HCT116 (cell line): ENCODE results near the gene TTBK1. TPM values are rescaled to one million over a fixed set of nuclear protein-coding genes. Genes with fewer than 3 reads are reported as not detected.

Source experiments
- ATAC-seq: fragments of 200-7000 bp; cut with Tn5 transposase; 2 replicates; pipeline ENCODE4 v1.9.1; 2020; ENCODE audit warnings: mild to moderate bottlenecking, moderate library complexity
- BruUV-seq: library from RNA; stranded (reverse); fragments of 400-500 nt; replicated peaks from 2 replicates; lab custom pipeline; 2021; lab: Mats Ljungman, UMichigan
- CTCF ChIA-PET: fragments of 300-600 bp; sonication (Branson Sonifier 250); formaldehyde crosslinking; loops from one replicate; lab custom pipeline; 2021; ENCODE audit warnings: antibody characterized with exemption; lab: Charles Lee
- POLR2A ChIA-PET: fragments of 300-600, 350-600 bp; sonication (Branson Sonifier 250); formaldehyde crosslinking; loops from one replicate; lab custom pipeline; 2021; ENCODE audit warnings: antibody characterized with exemption; lab: Charles Lee
- RAD21 ChIA-PET, 2 experiments: fragments of 300-600 bp; sonication (Branson Sonifier 250); formaldehyde crosslinking; loops; one replicate each; lab custom pipeline; 2023; ENCODE audit warnings: low total read pairs in 2 of 2; ENCODE audit not compliant: uncharacterized antibody in 2 of 2, unreplicated experiment in 2 of 2, low non-redundant PET in 1 of 2; lab: Charles Lee
- DNase-seq: peaks from one replicate; pipeline ENCODE4 v3.0.0-alpha.2; 2010; ENCODE audit warnings: low read depth, low spot score
- H2AFZ ChIP-seq: fragments of 200-600 bp; shearing (Covaris generic), sonication (generic); 2 replicates; pipeline ENCODE4 v1.6.1; 2017; ENCODE audit warnings: low read depth, mixed run types, mixed read lengths, antibody characterized with exemption, low read length; ENCODE audit not compliant: poor library complexity, severe bottlenecking
- H3K27ac ChIP-seq: 2 replicates; pipeline ENCODE4 v1.5.1; 2012; ENCODE audit warnings: low read depth, low read length
- H3K27me3 ChIP-seq: fragments of 200-600 bp; sonication (generic); 2 replicates; pipeline ENCODE4 v1.6.1; 2016; ENCODE audit warnings: mixed run types, low read length, mixed read lengths; ENCODE audit not compliant: insufficient read depth
- H3K36me3 ChIP-seq, 2 experiments: fragments of 200-500 bp in 1 of 2; fragments of 200-600 bp in 1 of 2; sonication (Bioruptor generic) in 1 of 2; sonication (generic) in 1 of 2; 2 replicates each; pipeline versions ENCODE4 v1.5.1 to v1.6.1; 2014 to 2016; ENCODE audit warnings: low read length in 2 of 2, inconsistent platforms in 1 of 2, mixed read lengths in 1 of 2, mixed run types in 1 of 2; ENCODE audit not compliant: insufficient read depth in 2 of 2, control insufficient read depth in 1 of 2
- H3K4me1 ChIP-seq, 2 experiments: fragments of 200-600 bp in 1 of 2; sonication (generic) in 1 of 2; 2 replicates each; pipeline versions ENCODE4 v1.5.1 to v1.6.1; 2012 to 2017; ENCODE audit warnings: low read length in 2 of 2, inconsistent platforms in 1 of 2, mild to moderate bottlenecking in 1 of 2, mixed read lengths in 1 of 2, mixed run types in 1 of 2, moderate library complexity in 1 of 2; ENCODE audit not compliant: insufficient read depth in 2 of 2, control insufficient read depth in 1 of 2
- H3K4me2 ChIP-seq: fragments of 200-600 bp; sonication (generic); 2 replicates; pipeline ENCODE4 v1.6.1; 2017; ENCODE audit warnings: mixed run types, low read length, mixed read lengths
- H3K4me3 ChIP-seq, 2 experiments: fragments of 200-600 bp in 1 of 2; sonication (generic) in 1 of 2; replicated peaks in 1 of 2; 2 replicates each; pipeline ENCODE4 v1.5.1; 2011 to 2016; ENCODE audit warnings: low read length in 2 of 2, control low read depth in 1 of 2, low read depth in 1 of 2, mild to moderate bottlenecking in 1 of 2, mixed read lengths in 1 of 2, mixed run types in 1 of 2
- H3K79me2 ChIP-seq: fragments of 200-600 bp; sonication (generic); 2 replicates; pipeline ENCODE4 v1.6.1; 2017; ENCODE audit warnings: mild to moderate bottlenecking, mixed run types, low read length, moderate library complexity, mixed read lengths; ENCODE audit not compliant: insufficient read depth
- H3K9ac ChIP-seq: fragments of 200-600 bp; sonication (generic); 2 replicates; pipeline ENCODE4 v1.6.1; 2016; ENCODE audit warnings: low read length, mixed read lengths
- H3K9me2 ChIP-seq: fragments of 200-600 bp; sonication (generic), shearing (Covaris generic); 2 replicates; pipeline ENCODE4 v1.6.1; 2017; ENCODE audit warnings: mixed run types, mild to moderate bottlenecking, moderate library complexity; ENCODE audit not compliant: insufficient read depth
- H3K9me3 ChIP-seq, 2 experiments: fragments of 200-500 bp in 1 of 2; fragments of 200-600 bp in 1 of 2; sonication (Bioruptor generic) in 1 of 2; sonication (generic) in 1 of 2; 2 replicates each; pipeline ENCODE4 v1.6.1; 2014 to 2017; ENCODE audit warnings: low read length in 2 of 2, mixed read lengths in 2 of 2, inconsistent platforms in 1 of 2, low read depth in 1 of 2, mild to moderate bottlenecking in 1 of 2, mixed run types in 1 of 2, moderate library complexity in 1 of 2; ENCODE audit not compliant: control insufficient read depth in 1 of 2, insufficient read depth in 1 of 2
- H4K20me1 ChIP-seq: fragments of 200-600 bp; sonication (generic), shearing (Covaris generic); 2 replicates; pipeline ENCODE4 v1.6.1; 2017; ENCODE audit warnings: mixed run types, mild to moderate bottlenecking, moderate library complexity; ENCODE audit not compliant: insufficient read depth
- ATF3 ChIP-seq: IDR thresholded peaks from 2 replicates; pipeline ENCODE4 v1.6.1; 2012
- CBX3 ChIP-seq: IDR thresholded peaks from 2 replicates; pipeline ENCODE4 v1.6.1; 2012; ENCODE audit warnings: low read depth
- CTCF ChIP-seq, 3 experiments: fragments of 200-600 bp in 1 of 3; sonication (generic) in 1 of 3; IDR thresholded peaks in 2 of 3; conservative IDR thresholded peaks in 1 of 3; 2 replicates each; pipeline ENCODE4 v1.5.1; 2012 to 2017; ENCODE audit warnings: low read depth in 2 of 3, low read length in 2 of 3, antibody characterized with exemption in 1 of 3, borderline replicate concordance in 1 of 3, control low read depth in 1 of 3, mild to moderate bottlenecking in 1 of 3, mixed read lengths in 1 of 3, mixed run types in 1 of 3, moderate library complexity in 1 of 3; ENCODE audit not compliant: insufficient read depth in 1 of 3
- EGR1 ChIP-seq: IDR thresholded peaks from 2 replicates; pipeline ENCODE4 v1.6.1; 2012; ENCODE audit warnings: low read depth
- ELF1 ChIP-seq: IDR thresholded peaks from 2 replicates; pipeline ENCODE4 v1.6.1; 2012; ENCODE audit warnings: low read depth, borderline replicate concordance
- FOSL1 ChIP-seq: IDR thresholded peaks from 2 replicates; pipeline ENCODE4 v1.6.1; 2012; ENCODE audit warnings: low read depth
- JUND ChIP-seq: IDR thresholded peaks from 2 replicates; pipeline ENCODE4 v1.6.1; 2012
- RAD21 ChIP-seq: IDR thresholded peaks from 2 replicates; pipeline ENCODE4 v1.6.1; 2012; ENCODE audit warnings: low read depth, mild to moderate bottlenecking
- SRF ChIP-seq: IDR thresholded peaks from 2 replicates; pipeline ENCODE4 v1.6.1; 2012; ENCODE audit warnings: low read depth
- TCF7L2 ChIP-seq: IDR thresholded peaks from 2 replicates; pipeline ENCODE4 v1.7.0; 2011; ENCODE audit warnings: borderline replicate concordance, inconsistent platforms; ENCODE audit not compliant: insufficient read depth, insufficient read length; ENCODE audit errors: extremely low read depth
- intact Hi-C: fragments of 100-400 bp; cut with micrococcal nuclease; formaldehyde crosslinking; loops from 2 replicates; pipeline ENCODE4 v1.10.0; 2022
- total RNA-seq: library from RNA; stranded (reverse); gene quantifications from one replicate; pipeline ENCODE4 v1.2.1, GENCODE V29; 2021; ENCODE audit not compliant: unreplicated experiment

TTBK1 gene
- total RNA-seq, 1 experiment from 2014 or later: not detected

- intact Hi-C loops: no loop called here
- Histone ChIP-seq H3K27ac (no peak overlapping the region), H4K20me1 (no peaks in the 10 kb centered on the region), H3K9me3 (no peaks in the 10 kb centered on the region), H3K27me3 (no peaks in the 10 kb centered on the region), H3K36me3 (no peaks in the 10 kb centered on the region; a peak in 1 of 4 replicates), H3K4me2 (no peak overlapping the region), H3K79me2 (no peaks in the 10 kb centered on the region), H2AFZ (no peak overlapping the region), H3K4me1 (no peaks in the 10 kb centered on the region), H3K9ac (no peak overlapping the region), H3K9me2 (no peaks in the 10 kb centered on the region), H3K4me3 (no peak overlapping the region)
- no TSS peak for BruUV-seq
- POLR2A ChIA-PET: no interaction called here
- CTCF ChIA-PET: no interaction called here
- TF ChIP-seq EGR1 (no peak), ELF1 (no peak), ATF3 (no peak), FOSL1 (no peak), JUND (no peak), CTCF (IDR thresholded peaks at IDR 0.05 in 2 of 3, conservative IDR thresholded peaks at IDR 0.05 in 1 of 3; ENCODE audit: borderline replicate concordance in 1 of 3, insufficient read depth in 1 of 3, low read depth in 2 of 3, low read length in 2 of 3) (no peak), CBX3 (no peak), TCF7L2 (no peak), SRF (no peak), RAD21 (no peak)
- ATAC-seq: no peak
- no peak for DNase-seq
- RAD21 ChIA-PET: interaction anchor here in 1 of 2 experiments (0.7 kb wide), 1 partner anchor 313 kb away, joined by 3 read pairs; no protein-coding TSS in a partner anchor
Measured at GRCh38 chr6:43258180-43258579, 14.9 kb downstream of the TTBK1 start.
